Heart left ventricle (tissue), 16 donors: ENCODE results near the gene LAMB2. TPM values are rescaled to one million over a fixed set of nuclear protein-coding genes. Genes with fewer than 3 reads are reported as not detected.

Source experiments
- ATAC-seq, 4 donors: fragments of 200-7000 bp; cut with Tn5 transposase; one replicate each; pipeline ENCODE4 v1.9.1; 2020 to 2022; ENCODE audit warnings: moderate library complexity in 4 of 4, mild to moderate bottlenecking in 3 of 4, moderate number of reproducible peaks in 1 of 4
- DNase-seq, 5 donors: peaks; one replicate each; pipeline ENCODE4 v3.0.0-alpha.2; 2020
- H3K27ac ChIP-seq, 12 donors: fragments of 200-600 bp; sonication (generic) in 4 of 12; one replicate each; pipeline versions ENCODE4 v1.5.0 to v1.8.0; 2016 to 2022; ENCODE audit warnings: mild to moderate bottlenecking in 2 of 12
- H3K27me3 ChIP-seq, 9 donors: fragments of 200-600 bp; sonication (generic) in 2 of 9; one replicate each; pipeline versions ENCODE4 v1.5.1 to v1.8.0; 2016 to 2022; ENCODE audit warnings: mild to moderate bottlenecking in 3 of 9
- H3K36me3 ChIP-seq, 9 donors: fragments of 200-600 bp; sonication (generic) in 2 of 9; one replicate each; pipeline versions ENCODE4 v1.5.0 to v1.8.0; 2018 to 2022; ENCODE audit warnings: mild to moderate bottlenecking in 2 of 9
- H3K4me1 ChIP-seq, 12 donors: fragments of 200-600 bp; sonication (generic) in 4 of 12; one replicate each; pipeline versions ENCODE4 v1.5.0 to v1.8.0; 2016 to 2022; ENCODE audit warnings: mild to moderate bottlenecking in 3 of 12
- H3K4me3 ChIP-seq, 12 donors: fragments of 200-600 bp; sonication (generic) in 4 of 12; one replicate each; pipeline versions ENCODE4 v1.5.0 to v1.8.0; 2017 to 2022; ENCODE audit warnings: mild to moderate bottlenecking in 9 of 12, moderate library complexity in 4 of 12
- H3K9me3 ChIP-seq, 12 donors: fragments of 200-600 bp; sonication (generic) in 4 of 12; one replicate each; pipeline versions ENCODE4 v1.5.0 to v1.8.0; 2016 to 2022; ENCODE audit warnings: mild to moderate bottlenecking in 1 of 12
- CTCF ChIP-seq, 12 donors: fragments of 200-600 bp; sonication (generic) in 4 of 12; IDR thresholded peaks; one replicate each; pipeline versions ENCODE4 v1.5.0 to v1.8.0; 2018 to 2022; ENCODE audit warnings: antibody characterized with exemption in 12 of 12, mild to moderate bottlenecking in 5 of 12
- POLR2A ChIP-seq, 2 donors: fragments of 450-650 bp; IDR thresholded peaks; one replicate each; pipeline ENCODE4 v1.6.1; 2017; ENCODE audit warnings: antibody characterized with exemption in 2 of 2, mild to moderate bottlenecking in 2 of 2, moderate library complexity in 2 of 2
- WGBS, 4 donors: extraction: QIAGEN DNeasy Blood & Tissue Kit in 2 of 4; methylation state at CpG; one replicate each; pipeline versions ENCODE4 v1.1.5 to v1.1.7; 2013 to 2018; 5-methylcytosine and 5-hydroxymethylcytosine counted together
- intact Hi-C, 10 donors: fragments of 100-400 bp; cut with DNase I; formaldehyde crosslinking; loops; one replicate each; pipeline versions ENCODE4 v1.11.1 to v1.14.2; 2022
- polyA plus RNA-seq, 2 donors: library from polyadenylated mRNA; stranded (reverse); fragments of 200-250 nt; gene quantifications; one replicate each; pipeline ENCODE4 v1.2.3, GENCODE V29; 2013
- total RNA-seq, 9 donors: library from RNA; depleted of rRNA in 2 of 9; stranded (reverse); fragments of >200 nt in 2 of 9; fragmentation: NEBNext Ultra II Directional in 3 of 9; extraction: Animal tissue kit (Norgen Biotek cat#: 25700) in 3 of 9; gene quantifications; one replicate each; pipeline versions ENCODE4 v1.1.0 to v1.2.4, GENCODE V29; 2016 to 2023
- donor health status: ischemic (EF 13 %, LVEDD 7.1; RV severe dilation, severe dysfunction).
- donor health status: healthy with polysubstance abuse.
- donor health status: DM: no; HTN: yes; CAD: no.
- donor health status: DM: no; HTN: no; CAD: no.
- donor health status: ischemic (EF 25% LVEDD 6.9; RV normal size, moderate dysfunction).
- donor health status: ischemic (EF 25% LVEDD 5.7; RV mildly dilated, moderate dysfunction).
- donor health status: healthy.
- donor health status: DM: yes; HTN: yes; CAD: no.
- donor health status: ischemic (EF 35%, LVEDD 5.7; RV mildly dilated, moderate dysfunction).
- donor health status: nonischemic (EF 11% LVEDD 7.7; RV severe dilation, severe dysfunction).
- donor health status: DM: yes; HTN: yes; CAD: no.
- donor health status: PGD.
- donor health status: ischemic (EF 29% LVEDD 5.4; RV normal size, mild dysfunction).
- donor health status: nonischemic (EF 23%, LVEDD 6.1; RV moderate dilation, normal function).

Gene LAMB2
- total and polyA plus RNA-seq, 11 donors, result 290 to 1,265 (median 769) TPM

GRCh38 chr3:49171119-49171774, 38.4 kb upstream of the LAMB2 start, which contains the start of gene KLHDC8B:
Gene KLHDC8B (plus strand): TSS chr3:49171598. CDS start chr3:49172770, 1,172 bp downstream.
- 0 to 1% (median 1%) methylated on average over 49 to 57 of the region's 57 CpGs for WGBS, 4 donors
- ATAC-seq, result peak; percentile 83 to 91 (median 88)

GRCh38 chr3:49170744-49171118, 37.9 kb upstream of the LAMB2 start:
- no peak for TF ChIP-seq CTCF (IDR thresholded peaks at IDR 0.05)
- no peak for TF ChIP-seq POLR2A (IDR thresholded peaks at IDR 0.05)
- ATAC-seq, result no peak
- Histone ChIP-seq H3K9me3 (no peaks in the 10 kb centered on the region), H3K27me3 (no peaks in the 10 kb centered on the region), H3K27ac (peak overlapping the region; percentile 79 to 99 (median 96)), H3K36me3 (peaks cover 0 to 19% (median 13%) of the 10 kb centered on the region in 9 donors), H3K4me1 (peaks cover 13 to 58% (median 48%) of the 10 kb centered on the region in 12 donors), H3K4me3 (peak overlapping the region in 11 of 12 donors; percentile 58 to 98 (median 92))
- no peak for DNase-seq
- intact Hi-C loops, result loop anchor here (1.0 to 10.0 kb wide), 15 partner anchors 37 to 278 kb away; partner anchors contain the start of genes C3orf62 (in 9 of the 10), USP4 (in 4 of the 10) and LAMB2 (in 2 of the 10)
- WGBS, 4 donors, result 0 to 10% (median 7%) methylated on average over 1 of the region's 1 CpG

More at GRCh38 chr3:49171119-49171774, 38.4 kb upstream of the LAMB2 start, which contains the start of gene KLHDC8B:
- H3K4me3 ChIP-seq, result peak within 1 kb of the TSS; percentile 47 to 98 (median 92)
- no peaks in the 10 kb centered on the region for H3K27me3 ChIP-seq
- H3K4me1 ChIP-seq, result peaks cover 13 to 62% (median 51%) of the 10 kb centered on the region in 12 donors
- intact Hi-C loops, result loop anchor here (1.0 to 10.0 kb wide), 15 partner anchors 36 to 278 kb away; partner anchors contain the start of genes C3orf62 (in 9 of the 10), USP4 (in 4 of the 10) and LAMB2 (in 2 of the 10)
- peak; percentile 92 to 94 (median 93) for DNase-seq
- peaks cover 0 to 24% (median 19%) of the 10 kb centered on the region in 9 donors for H3K36me3 ChIP-seq
- H3K9me3 ChIP-seq, result no peaks in the 10 kb centered on the region
- H3K27ac ChIP-seq, result peak within 1 kb of the TSS; percentile 79 to 99 (median 96)
- TF ChIP-seq POLR2A (IDR thresholded peaks at IDR 0.05) (peak in 1 of 2 donors; percentile 81), CTCF (IDR thresholded peaks at IDR 0.05) (peak; percentile 95 to 98 (median 96))

GRCh38 chr3:49166752-49167556, 34.1 kb upstream of the LAMB2 start:
- TF ChIP-seq POLR2A (IDR thresholded peaks at IDR 0.05) (no peak), CTCF (IDR thresholded peaks at IDR 0.05) (no peak)
- Histone ChIP-seq H3K4me3 (peak overlapping the region in 11 of 12 donors; percentile 78 to 99 (median 89)), H3K4me1 (peaks cover 0 to 34% (median 25%) of the 10 kb centered on the region in 12 donors), H3K27ac (peak overlapping the region in 11 of 12 donors; percentile 82 to 96 (median 91)), H3K9me3 (no peaks in the 10 kb centered on the region), H3K27me3 (no peaks in the 10 kb centered on the region), H3K36me3 (peaks cover 0 to 24% (median 20%) of the 10 kb centered on the region in 9 donors)
- 85 to 95% (median 87%) methylated on average over 4 to 6 of the region's 6 CpGs for WGBS, 4 donors
- DNase-seq, result no peak
- no peak for ATAC-seq
- intact Hi-C loops, result loop anchor here in 4 of 10 donors (5.0 to 10.0 kb wide), 4 partner anchors 35 to 278 kb away; partner anchors contain the start of genes LAMB2 (in 1 of the 4), RHOA (in 1 of the 4), TCTA (in 1 of the 4) and USP4 (in 1 of the 4)
